NCI-H1105 (cell line): Measurements from ENCODE around the gene RBM19.

Source experiments
- DNase-seq: peaks from one replicate; lab custom pipeline; 2025; lab: John Stamatoyannopoulos, UW

Gene RBM19

GRCh38 chr12:113804961-113805600 lies 161.0 kb downstream of the RBM19 start:
- DNase-seq: no peak

GRCh38 chr12:113803759-113804140 lies 162.4 kb downstream of the RBM19 start:
- DNase-seq: no peak

GRCh38 chr12:113802966-113803758 lies 163.0 kb downstream of the RBM19 start:
- DNase-seq: no peak

GRCh38 chr12:113802000-113802749 lies 163.9 kb downstream of the RBM19 start:
- no peak for DNase-seq

- no peak for DNase-seq
Observed at GRCh38 chr12:113800201-113800600, 165.9 kb downstream of the RBM19 start.

- no peak for DNase-seq
Observed at GRCh38 chr12:113798552-113798951, 167.6 kb downstream of the RBM19 start.

GRCh38 chr12:113797535-113797868 lies 168.6 kb downstream of the RBM19 start:
- no peak for DNase-seq

GRCh38 chr12:113796852-113797534 lies 169.1 kb downstream of the RBM19 start:
- no peak for DNase-seq

- DNase-seq: no peak
Observed at GRCh38 chr12:113796066-113796827, 169.9 kb downstream of the RBM19 start.

GRCh38 chr12:113795445-113795844 lies 170.7 kb downstream of the RBM19 start:
- DNase-seq: no peak

- DNase-seq: no peak
Observed at GRCh38 chr12:113794774-113795173, 171.4 kb downstream of the RBM19 start.

GRCh38 chr12:113793250-113793649 lies 172.9 kb downstream of the RBM19 start:
- no peak for DNase-seq

- DNase-seq: no peak
Observed at GRCh38 chr12:113792450-113792849, 173.7 kb downstream of the RBM19 start.

GRCh38 chr12:113788020-113788856 lies 177.9 kb downstream of the RBM19 start:
- DNase-seq: no peak

- DNase-seq: no peak
Observed at GRCh38 chr12:113786107-113786506, 180.0 kb downstream of the RBM19 start.

GRCh38 chr12:113783811-113784210 lies 182.3 kb downstream of the RBM19 start:
- no peak for DNase-seq

GRCh38 chr12:113782873-113783272 lies 183.3 kb downstream of the RBM19 start:
- no peak for DNase-seq

GRCh38 chr12:113781415-113782198 lies 184.5 kb downstream of the RBM19 start:
- DNase-seq: no peak

GRCh38 chr12:113779774-113780173 lies 186.4 kb downstream of the RBM19 start:
- DNase-seq: no peak
